T47D (cell line): ENCODE data around the gene KCNC2.

Experiments used
- DNase-seq, 2 experiments: peaks; one replicate each; pipeline versions ENCODE4 v3.0.0 to v3.0.0-alpha.2; 2011 to 2012; ENCODE audit warnings: low read depth in 1 of 2, low spot score in 1 of 2
- JUND ChIP-seq: IDR thresholded peaks from 2 replicates; pipeline ENCODE4 v1.6.1; 2012; ENCODE audit warnings: low read depth
- in situ Hi-C: cut with HindIII; loops from 2 replicates; pipeline ENCODE4 v1.10.0; 2016; ENCODE audit warnings: low sequenced_read_pairs, low pct_unique_long_range_greater_than_20kb

Gene KCNC2

DNA sequence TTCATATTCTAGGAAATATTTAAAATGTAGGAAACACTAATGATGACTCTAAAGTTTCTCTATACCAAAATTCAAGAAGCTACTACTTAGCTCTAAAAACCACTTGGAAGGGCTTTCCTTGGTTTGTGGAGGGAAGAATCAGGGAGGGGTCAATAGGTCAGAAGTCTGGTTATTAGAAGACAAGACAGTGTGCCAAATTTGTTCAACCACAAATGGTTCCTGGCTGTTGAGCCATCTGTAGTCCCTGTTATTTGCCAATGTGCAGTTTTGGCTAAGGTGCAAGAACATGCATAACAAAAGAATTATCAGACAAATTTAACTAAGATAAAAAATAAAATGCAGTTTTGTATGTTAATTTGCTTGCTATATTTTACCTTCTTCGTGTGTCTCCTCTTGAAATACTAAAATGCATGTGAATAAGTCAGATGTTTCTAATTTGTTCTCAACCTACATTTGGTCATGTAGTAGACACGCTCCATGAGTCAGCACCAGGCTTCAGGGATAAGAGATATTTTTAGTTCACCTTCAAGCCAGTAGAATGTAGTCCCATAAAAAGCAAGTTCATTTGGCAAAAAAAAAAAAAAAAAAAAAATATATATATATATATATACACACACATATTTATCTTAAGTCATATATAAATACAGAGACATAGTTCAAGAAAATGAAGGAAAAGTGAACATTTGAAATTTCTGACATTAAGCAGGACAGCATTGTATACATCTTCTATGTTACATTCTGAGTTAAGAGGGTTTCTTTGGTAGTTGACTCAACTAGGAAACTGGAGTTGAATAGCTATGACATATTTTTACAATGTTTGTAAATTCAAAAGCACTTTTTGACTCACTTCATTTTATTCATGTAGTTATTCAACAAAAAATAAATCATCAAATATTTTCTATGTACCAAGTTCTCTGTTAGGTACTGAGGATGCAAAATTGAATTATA lies 123.3 kb downstream of the KCNC2 start:
- DNase-seq: no peak
- TF ChIP-seq JUND: no peak
- in situ Hi-C loops: no loop called here

DNA sequence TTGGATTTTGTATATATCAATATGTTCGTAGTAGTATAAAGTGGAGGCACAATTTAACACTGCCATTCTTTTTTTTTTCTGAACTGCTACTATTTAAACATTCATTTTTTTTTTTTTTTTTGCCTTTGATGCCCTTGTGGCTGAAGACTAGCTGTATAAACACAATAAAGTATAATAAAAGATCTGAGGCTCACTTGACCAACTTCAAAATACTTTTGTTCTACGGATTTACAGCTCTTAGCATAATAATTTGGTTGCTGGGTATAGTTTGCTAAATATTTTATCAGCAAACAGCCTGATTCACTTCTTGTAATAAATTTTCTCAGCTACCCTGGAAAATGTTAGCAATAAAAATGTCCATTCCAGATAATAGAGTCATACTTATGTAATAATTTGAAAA lies 128.3 kb downstream of the KCNC2 start:
- in situ Hi-C loops: no loop called here
- no peak for TF ChIP-seq JUND
- DNase-seq: no peak

DNA sequence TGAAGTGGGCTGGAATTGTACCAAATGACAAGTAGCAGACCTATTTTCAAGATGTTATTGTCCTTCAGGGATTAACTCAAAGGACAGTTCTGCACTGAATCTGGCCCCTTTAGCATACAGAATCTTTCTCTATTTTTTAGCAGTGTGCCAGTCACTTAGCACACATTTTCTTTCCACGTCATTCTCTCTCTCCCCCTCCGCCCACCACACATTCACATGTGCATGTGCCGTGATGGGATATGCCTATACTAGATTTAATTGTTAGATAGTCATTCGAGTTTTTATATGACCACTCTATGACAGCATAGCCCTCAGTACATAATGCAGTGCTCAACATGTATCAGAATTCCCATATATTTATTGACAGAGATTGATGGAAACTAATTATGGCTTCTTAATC lies 129.1 kb downstream of the KCNC2 start:
- TF ChIP-seq JUND: no peak
- no peak for DNase-seq
- in situ Hi-C loops: no loop called here

DNA sequence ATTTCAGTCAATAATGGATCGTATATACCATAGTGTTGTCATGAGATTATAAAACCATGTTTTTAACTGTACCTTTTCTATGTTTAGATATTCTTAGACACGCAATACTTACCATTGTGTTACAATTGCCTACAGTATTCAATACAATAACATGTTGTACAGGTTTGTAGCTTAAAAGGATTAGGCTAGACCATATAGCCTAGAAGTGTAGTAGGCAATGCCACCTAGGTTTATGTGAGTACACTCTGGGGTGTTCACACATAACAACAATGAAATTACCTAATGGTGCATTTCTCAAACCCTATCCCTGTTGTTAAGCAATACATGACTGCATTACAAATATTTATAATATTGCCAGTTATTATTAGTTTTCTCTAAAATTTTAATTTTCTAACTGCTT lies 144.2 kb downstream of the KCNC2 start:
- TF ChIP-seq JUND: no peak
- DNase-seq: no peak
- in situ Hi-C loops: no loop called here

DNA sequence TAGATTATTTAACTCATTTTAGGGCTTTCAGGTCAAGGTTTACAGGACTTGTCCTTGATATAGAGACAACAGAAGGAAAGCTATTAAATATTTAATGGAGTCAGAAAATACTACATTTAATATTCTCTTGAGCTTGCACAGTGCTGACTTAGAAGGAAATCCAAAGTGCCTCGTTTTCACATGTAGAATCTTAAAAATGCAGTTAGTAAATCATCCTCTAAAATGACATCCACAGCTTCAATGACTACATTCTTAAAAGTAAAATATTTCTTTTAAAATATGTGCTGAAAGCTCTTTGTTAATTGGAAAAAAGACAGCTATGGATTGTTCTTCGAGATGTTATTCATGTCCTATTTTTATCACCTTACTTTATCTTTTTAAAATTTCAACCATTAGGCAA lies 146.9 kb downstream of the KCNC2 start:
- in situ Hi-C loops: no loop called here
- no peak for DNase-seq
- no peak for TF ChIP-seq JUND

DNA sequence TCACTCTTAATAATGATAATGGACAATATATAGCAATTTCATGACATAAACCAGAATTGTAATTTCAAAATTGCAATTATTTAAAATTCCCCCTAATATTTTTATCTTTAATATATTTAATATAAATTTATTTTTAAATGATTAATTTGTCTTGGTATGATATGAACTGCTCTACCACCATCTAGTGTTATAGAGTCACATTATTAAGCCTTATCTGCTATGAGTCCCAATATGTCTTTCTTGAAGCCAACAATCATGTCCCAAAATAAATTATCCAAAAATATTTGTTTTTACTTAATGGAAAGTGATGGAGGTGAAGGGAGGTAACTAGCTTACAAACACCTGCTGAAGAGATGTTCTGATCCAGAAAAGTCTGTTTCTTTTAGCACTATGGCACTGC lies 151.4 kb downstream of the KCNC2 start:
- in situ Hi-C loops: no loop called here
- no peak for DNase-seq
- no peak for TF ChIP-seq JUND

DNA sequence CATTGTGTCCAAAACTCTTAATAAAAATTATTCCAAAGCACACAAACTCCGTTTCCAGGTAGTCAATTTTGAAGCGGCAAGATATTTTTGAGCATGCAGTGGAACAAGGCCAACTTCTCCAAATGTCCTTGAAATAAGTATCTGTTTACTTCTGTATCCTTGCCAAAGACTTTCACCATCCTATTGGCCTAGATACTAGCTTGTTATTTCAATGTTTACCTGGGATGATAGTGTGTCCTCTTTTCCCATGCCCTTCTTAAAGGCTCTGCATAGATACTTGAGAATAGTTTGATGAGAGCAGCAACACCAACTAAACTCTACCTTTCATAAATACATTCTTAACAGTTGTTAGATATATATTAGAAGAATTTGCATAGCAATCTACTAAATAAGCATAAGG lies 160.9 kb downstream of the KCNC2 start:
- in situ Hi-C loops: no loop called here
- TF ChIP-seq JUND: no peak
- DNase-seq: peak in 1 of 2 experiments; percentile 6

DNA sequence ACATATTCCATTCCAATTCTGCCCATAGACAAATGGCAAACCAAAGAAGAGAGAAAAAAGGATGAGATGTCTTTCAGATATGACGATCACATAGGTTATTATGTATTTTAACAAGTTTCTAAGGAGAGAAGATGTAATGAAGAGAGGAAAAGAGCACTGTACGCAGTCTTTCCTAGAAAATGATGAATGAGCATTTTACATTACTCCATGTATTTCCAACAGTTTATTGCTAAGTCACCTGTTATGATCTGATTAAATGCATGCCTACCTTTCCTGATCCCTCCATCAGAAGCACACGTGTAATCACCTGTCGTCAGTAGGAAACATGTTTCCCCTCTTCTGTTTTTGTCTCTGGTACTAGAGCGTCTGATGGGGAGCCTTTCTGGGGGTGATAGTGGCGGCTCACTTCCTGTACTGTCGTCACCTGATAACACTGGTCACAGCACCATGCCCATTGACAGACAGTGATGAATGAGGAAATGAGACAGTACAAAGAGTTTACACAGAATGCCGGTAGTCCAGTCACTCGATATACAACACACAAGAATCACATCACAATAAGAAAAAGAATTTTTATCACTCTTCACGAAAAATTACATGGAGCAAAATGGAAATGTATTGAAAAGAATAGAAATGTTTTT lies 161.6 kb downstream of the KCNC2 start:
- in situ Hi-C loops: no loop called here
- DNase-seq: no peak
- no peak for TF ChIP-seq JUND

DNA sequence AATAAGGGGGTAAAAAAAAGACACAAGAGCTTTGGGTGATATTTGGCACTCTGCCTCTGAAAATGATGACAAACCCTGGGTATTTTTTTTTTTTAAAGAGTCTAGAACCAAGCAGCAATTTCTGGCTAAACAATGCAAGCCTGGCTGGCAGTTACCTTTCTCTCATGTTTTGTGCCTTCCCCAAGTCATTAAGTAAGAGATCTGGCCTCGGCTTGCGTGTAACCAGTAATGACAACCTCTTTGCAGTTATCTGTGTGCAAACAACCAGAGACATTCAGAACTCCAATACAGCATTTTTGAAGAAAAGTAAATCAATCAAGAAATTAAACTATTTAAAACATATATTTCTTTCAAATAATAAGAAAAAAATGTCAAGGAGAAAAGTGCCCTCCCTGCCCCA lies 167.5 kb downstream of the KCNC2 start:
- in situ Hi-C loops: no loop called here

DNA sequence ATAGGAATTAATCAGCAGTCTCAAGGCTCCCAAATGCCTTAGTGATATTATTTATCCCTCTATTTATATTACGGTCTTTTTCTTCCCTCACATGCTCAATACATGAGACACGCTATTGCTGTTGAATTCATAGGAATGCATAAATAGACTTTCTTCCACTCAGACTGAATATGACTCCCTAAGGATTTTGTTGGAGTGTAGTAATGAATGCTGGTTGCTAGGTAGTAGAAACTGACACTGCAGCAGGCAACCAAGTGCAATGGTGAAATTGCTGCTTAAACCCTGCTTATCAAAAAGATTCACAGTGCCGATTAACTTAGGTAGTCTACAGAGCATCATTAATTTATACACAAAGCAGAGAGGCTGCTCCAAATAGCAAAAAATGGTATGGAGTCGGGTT lies 168.2 kb downstream of the KCNC2 start:
- TF ChIP-seq JUND: no peak
- in situ Hi-C loops: no loop called here
- DNase-seq: no peak

More for the DNA sequence above, 167.5 kb downstream of the KCNC2 start:
- no peak for DNase-seq
- no peak for TF ChIP-seq JUND

DNA sequence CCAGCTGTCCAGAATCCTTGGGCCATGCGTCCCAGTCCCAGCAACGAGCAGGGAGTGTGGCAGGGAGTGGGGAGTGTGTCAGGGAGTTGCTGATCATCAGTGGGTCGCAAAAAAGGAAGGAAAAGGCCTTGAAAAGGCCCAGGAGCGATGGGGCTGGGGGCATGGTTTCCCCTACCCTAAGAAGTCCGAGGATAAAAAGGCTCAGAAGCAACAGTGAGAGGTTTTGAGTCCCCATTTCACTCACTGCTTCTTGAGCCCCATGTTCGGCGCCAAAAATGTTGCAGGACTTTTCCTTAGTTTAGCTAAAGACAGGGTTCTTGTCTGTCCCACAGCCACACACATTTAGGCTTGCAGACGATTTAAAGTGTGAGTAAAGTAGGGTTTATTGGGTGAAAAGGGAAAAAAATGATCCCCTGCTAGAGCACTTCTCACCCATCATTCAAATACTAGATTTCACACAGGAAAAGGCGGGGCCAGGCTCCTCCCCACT lies 189.5 kb downstream of the KCNC2 start:
- in situ Hi-C loops: no loop called here
- peak in 1 of 2 experiments; percentile 40 for DNase-seq
- no peak for TF ChIP-seq JUND

DNA sequence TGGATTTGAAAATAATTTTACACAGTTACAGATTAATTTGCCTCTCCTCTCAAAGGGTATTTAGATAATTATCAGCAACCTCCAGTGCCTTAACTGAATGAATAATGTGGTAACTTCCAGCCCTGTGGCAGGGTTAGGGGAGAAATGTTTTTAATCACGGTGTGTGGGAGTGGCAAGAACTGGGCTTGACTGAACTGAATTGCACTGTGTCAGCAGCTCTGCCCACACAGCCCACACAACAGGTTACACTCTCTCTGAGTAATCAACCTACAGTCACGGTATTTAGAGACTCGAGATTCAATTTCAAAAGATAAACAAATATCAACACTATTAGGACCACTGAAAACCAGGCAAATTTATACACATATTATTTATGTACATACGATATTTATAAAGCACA lies 198.5 kb downstream of the KCNC2 start:
- TF ChIP-seq JUND: no peak
- in situ Hi-C loops: no loop called here
- DNase-seq: no peak

DNA sequence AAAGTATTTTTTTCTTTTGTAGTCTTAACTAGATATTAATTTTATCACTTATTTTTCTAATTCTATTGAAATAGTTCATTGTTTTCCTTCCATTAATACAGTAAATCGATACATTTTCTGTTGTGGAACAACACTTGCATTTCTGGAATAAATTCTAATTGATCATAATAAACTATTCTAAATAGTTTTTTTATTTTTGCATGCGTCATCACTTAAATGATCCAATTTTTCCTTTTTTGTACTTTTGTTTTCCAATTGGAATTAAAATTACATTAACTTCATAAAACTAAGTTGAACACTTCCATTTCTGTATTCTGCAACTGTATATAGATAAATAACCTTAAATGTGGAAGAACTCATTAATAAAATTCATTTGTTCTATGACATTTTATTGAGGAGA lies 202.5 kb downstream of the KCNC2 start:
- no peak for DNase-seq
- in situ Hi-C loops: no loop called here
- TF ChIP-seq JUND: no peak
